Ovary (tissue), 9 donors: Measurements from ENCODE around the gene INSYN2A. TPM values are rescaled to one million over a fixed set of nuclear protein-coding genes. Genes with fewer than 3 reads are reported as not detected.

Source experiments
- DNase-seq, 5 donors: peaks; one replicate each; pipeline ENCODE4 v3.0.0-alpha.2; 2019 to 2020
- H3K27ac ChIP-seq, 2 donors: fragments of 200-600 bp; one replicate each; pipeline versions ENCODE4 v1.5.1 to v1.8.0; 2019 to 2022
- H3K27me3 ChIP-seq: fragments of 200-600 bp; one replicate; pipeline ENCODE4 v1.8.0; 2022
- H3K36me3 ChIP-seq: fragments of 200-600 bp; sonication (generic); one replicate; pipeline ENCODE4 v1.5.1; 2019
- H3K4me1 ChIP-seq: one replicate; pipeline ENCODE4 v1.8.1; 2013; ENCODE audit warnings: mild to moderate bottlenecking, moderate library complexity; ENCODE audit not compliant: insufficient read depth
- H3K4me3 ChIP-seq: fragments of 200-600 bp; sonication (generic); one replicate; pipeline ENCODE4 v1.5.1; 2017
- H3K9me3 ChIP-seq, 2 donors: fragments of 200-600 bp in 1 of 2; sonication (generic) in 1 of 2; one replicate each; pipeline versions ENCODE4 v1.5.1 to v1.8.1; 2013 to 2019; ENCODE audit warnings: mild to moderate bottlenecking in 1 of 2, moderate library complexity in 1 of 2
- CTCF ChIP-seq, 3 donors: fragments of 450-650 bp in 2 of 3; fragments of 200-600 bp in 1 of 3; IDR thresholded peaks; one replicate each; pipeline versions ENCODE4 v1.5.1 to v1.8.0; 2016 to 2022; ENCODE audit warnings: antibody characterized with exemption in 3 of 3, mild to moderate bottlenecking in 1 of 3
- EP300 ChIP-seq: sonication (generic); formaldehyde crosslinking; IDR thresholded peaks from one replicate; pipeline ENCODE4 v1.6.1; 2017; ENCODE audit warnings: antibody characterized with exemption
- POLR2A ChIP-seq: fragments of 450-650 bp; IDR thresholded peaks from one replicate; pipeline ENCODE4 v1.6.1; 2017; ENCODE audit warnings: antibody characterized with exemption, mild to moderate bottlenecking, moderate library complexity
- WGBS, 3 donors: extraction: QIAGEN DNeasy Blood & Tissue Kit in 1 of 3; methylation state at CpG; one replicate each; pipeline versions ENCODE4 v1.1.5 to v1.1.7; 2013 to 2017; 5-methylcytosine and 5-hydroxymethylcytosine counted together
- intact Hi-C, 4 donors: fragments of 100-400 bp; cut with DNase I; formaldehyde crosslinking; loops; one replicate each; pipeline versions ENCODE4 v1.11.0 to v1.15.1; 2022 to 2023
- polyA plus RNA-seq, 2 donors: library from polyadenylated mRNA; stranded (reverse); fragments of 200-250 nt in 1 of 2; fragments of 350-450 nt in 1 of 2; fragmentation: Illumina TruSeq in 1 of 2; extraction: RNeasy Lipid Tissue Mini Kit (QIAGEN cat#74804) in 1 of 2; gene quantifications; one replicate each; pipeline ENCODE4 v1.2.3, GENCODE V29; 2013 to 2014
- total RNA-seq, 7 donors: library from RNA; depleted of rRNA in 2 of 7; stranded (reverse); fragments of >200 nt in 2 of 7; fragmentation: NEBNext Ultra II Directional in 3 of 7; extraction: Animal tissue kit (Norgen Biotek cat#: 25700) in 3 of 7; gene quantifications; one replicate each; pipeline versions ENCODE4 v1.1.0 to v1.2.4, GENCODE V29; 2016 to 2023
- donor health status: DM: no; HTN: no; CAD: no; lungs with moderate emphysema.
- donor health status: DM: no; HTN: no; CAD: no.
- donor health status: Bipolar disorder and iron deficiency.
- donor health status: DM: yes; HTN: yes; CAD: no.
- donor health status: DM: no; HTN: no; CAD: no.
- donor health status: DM: yes; HTN: yes; CAD: no.

Gene INSYN2A
- total and polyA plus RNA-seq, 9 donors = 0.12 to 1.7 (median 0.27) TPM

- TF ChIP-seq CTCF (IDR thresholded peaks at IDR 0.05) (no peak), EP300 (no peak), POLR2A (no peak)
- H3K27me3 ChIP-seq = no peaks in the 10 kb centered on the region
- 84 to 91% (median 84%) methylated on average over 3 of the region's 3 CpGs for WGBS, 3 donors
- H3K27ac ChIP-seq = no peak overlapping the region
- H3K9me3 ChIP-seq = no peaks in the 10 kb centered on the region
- H3K4me3 ChIP-seq = no peak overlapping the region
- H3K4me1 ChIP-seq = no peaks in the 10 kb centered on the region
- no peak for DNase-seq
- H3K36me3 ChIP-seq = no peaks in the 10 kb centered on the region
- intact Hi-C loops = no loop called here
These were observed 39.9 kb upstream of the INSYN2A start for GRCh38 chr10:127236266-127236665.

GRCh38 chr10:127234306-127234800 lies 38.0 kb upstream of the INSYN2A start:
- DNase-seq = no peak
- intact Hi-C loops = no loop called here
- Histone ChIP-seq H3K27ac (no peak overlapping the region), H3K4me3 (no peak overlapping the region), H3K27me3 (no peaks in the 10 kb centered on the region), H3K9me3 (no peaks in the 10 kb centered on the region), H3K36me3 (no peaks in the 10 kb centered on the region), H3K4me1 (no peaks in the 10 kb centered on the region)
- TF ChIP-seq CTCF (IDR thresholded peaks at IDR 0.05) = no peak
- TF ChIP-seq EP300 = no peak
- no peak for TF ChIP-seq POLR2A
- WGBS, 3 donors = 66 to 80% (median 70%) methylated on average over 1 of the region's 1 CpG

- WGBS, 3 donors = 34 to 43% (median 35%) methylated on average over 12 of the region's 12 CpGs
- DNase-seq = peak; percentile 15 to 52 (median 21)
These were observed 31.9 kb upstream of the INSYN2A start for GRCh38 chr10:127228195-127228787.

GRCh38 chr10:127227663-127228062 lies 31.3 kb upstream of the INSYN2A start:
- intact Hi-C loops = no loop called here
- H3K9me3 ChIP-seq = no peaks in the 10 kb centered on the region
- TF ChIP-seq EP300 (no peak), CTCF (IDR thresholded peaks at IDR 0.05) (no peak), POLR2A (no peak)
- 74 to 81% (median 80%) methylated on average over 1 of the region's 1 CpG for WGBS, 3 donors
- no peaks in the 10 kb centered on the region for H3K36me3 ChIP-seq
- H3K27me3 ChIP-seq = no peaks in the 10 kb centered on the region
- no peak overlapping the region for H3K4me3 ChIP-seq
- H3K4me1 ChIP-seq = no peaks in the 10 kb centered on the region
- no peak for DNase-seq
- H3K27ac ChIP-seq = peak overlapping the region in 1 of 2 donors; percentile 2

More at GRCh38 chr10:127228195-127228787, 31.9 kb upstream of the INSYN2A start:
- no peaks in the 10 kb centered on the region for H3K9me3 ChIP-seq
- H3K4me1 ChIP-seq = no peaks in the 10 kb centered on the region
- intact Hi-C loops = no loop called here
- no peaks in the 10 kb centered on the region for H3K27me3 ChIP-seq
- no peaks in the 10 kb centered on the region for H3K36me3 ChIP-seq
- H3K27ac ChIP-seq = no peak overlapping the region
- no peak overlapping the region for H3K4me3 ChIP-seq
- TF ChIP-seq CTCF (IDR thresholded peaks at IDR 0.05) (no peak), EP300 (no peak), POLR2A (no peak)
